SK-N-SH (cell line): ENCODE measurements around the gene KRT40.

ENCODE experiments used
- FOXJ3 ChIP-seq: sonication (generic); formaldehyde crosslinking; IDR thresholded peaks from 2 replicates; pipeline ENCODE4 v1.5.1; 2020; ENCODE audit warnings: mild to moderate bottlenecking, missing genetic modification reagents
- TF ChIP-seq, protein P1 (sequence below): fragments of 200-600 bp; sonication (generic); IDR thresholded peaks from 2 replicates; pipeline ENCODE4 v1.6.1; 2017; ENCODE audit warnings: antibody characterized with exemption, mild to moderate bottlenecking, moderate library complexity

DNA sequence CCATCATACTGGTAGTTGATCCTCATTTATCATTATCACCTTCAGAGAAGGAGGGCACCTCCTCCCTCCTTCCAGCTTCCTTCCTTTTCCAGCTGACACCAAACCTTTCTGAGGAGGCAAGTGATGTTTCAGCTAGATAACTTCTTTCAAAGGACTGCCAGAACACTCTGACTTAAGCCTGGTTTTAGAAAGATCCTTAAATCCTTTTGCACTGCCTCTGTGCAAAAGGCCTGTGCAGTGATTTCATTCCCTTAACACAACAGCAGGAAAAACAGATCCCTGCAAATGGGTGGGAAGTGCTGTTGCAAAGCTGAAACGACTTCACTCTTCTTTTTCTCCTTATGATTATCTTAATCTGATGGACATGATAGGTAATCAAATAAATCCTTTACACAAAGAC is 39.6 kb downstream of the KRT40 start:
- TF ChIP-seq, protein P1, sequence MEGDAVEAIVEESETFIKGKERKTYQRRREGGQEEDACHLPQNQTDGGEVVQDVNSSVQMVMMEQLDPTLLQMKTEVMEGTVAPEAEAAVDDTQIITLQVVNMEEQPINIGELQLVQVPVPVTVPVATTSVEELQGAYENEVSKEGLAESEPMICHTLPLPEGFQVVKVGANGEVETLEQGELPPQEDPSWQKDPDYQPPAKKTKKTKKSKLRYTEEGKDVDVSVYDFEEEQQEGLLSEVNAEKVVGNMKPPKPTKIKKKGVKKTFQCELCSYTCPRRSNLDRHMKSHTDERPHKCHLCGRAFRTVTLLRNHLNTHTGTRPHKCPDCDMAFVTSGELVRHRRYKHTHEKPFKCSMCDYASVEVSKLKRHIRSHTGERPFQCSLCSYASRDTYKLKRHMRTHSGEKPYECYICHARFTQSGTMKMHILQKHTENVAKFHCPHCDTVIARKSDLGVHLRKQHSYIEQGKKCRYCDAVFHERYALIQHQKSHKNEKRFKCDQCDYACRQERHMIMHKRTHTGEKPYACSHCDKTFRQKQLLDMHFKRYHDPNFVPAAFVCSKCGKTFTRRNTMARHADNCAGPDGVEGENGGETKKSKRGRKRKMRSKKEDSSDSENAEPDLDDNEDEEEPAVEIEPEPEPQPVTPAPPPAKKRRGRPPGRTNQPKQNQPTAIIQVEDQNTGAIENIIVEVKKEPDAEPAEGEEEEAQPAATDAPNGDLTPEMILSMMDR = no peak
- no peak for TF ChIP-seq FOXJ3 (CRISPR knock-in tag)
